ENCODE data around the gene S100A8. TPM values are rescaled to one million over a fixed set of nuclear protein-coding genes. Genes with fewer than 3 reads are reported as not detected.
A peak's percentile ranks its signal among the peaks of the same experiment; 100 is the strongest.

The S100A8 gene
- total RNA-seq, 1 donor from 2014 or later = not detected

- H3K9me3 Mint-ChIP-seq = no peaks in the 10 kb centered on the region
- no peak for TF ChIP-seq CTCF (IDR thresholded peaks at IDR 0.05; ENCODE audit: unreplicated experiment)
- no peak overlapping the region for H3K4me3 Mint-ChIP-seq
- peak in 1 of 2 experiments; percentile 14 for DNase-seq (ENCODE audit: low spot score in 2 of 2, unreplicated experiment in 2 of 2)
- no peaks in the 10 kb centered on the region for H3K27me3 Mint-ChIP-seq (ENCODE audit: low read depth)
- H3K36me3 Mint-ChIP-seq = no peaks in the 10 kb centered on the region
- H3K4me1 Mint-ChIP-seq = peaks cover 19% of the 10 kb centered on the region
- peak overlapping the region; percentile 14 for H3K27ac Mint-ChIP-seq
These were observed 28.6 kb downstream of the S100A8 start for GRCh38 chr1:153362187-153362775.

- Mint-ChIP-seq H3K9me3 (no peaks in the 10 kb centered on the region), H3K36me3 (no peaks in the 10 kb centered on the region), H3K27me3 (ENCODE audit: low read depth) (no peaks in the 10 kb centered on the region), H3K27ac (no peak overlapping the region), H3K4me1 (peaks cover 19% of the 10 kb centered on the region), H3K4me3 (no peak overlapping the region)
- TF ChIP-seq CTCF (IDR thresholded peaks at IDR 0.05; ENCODE audit: unreplicated experiment) = no peak
- no peak for DNase-seq (ENCODE audit: low spot score in 2 of 2, unreplicated experiment in 2 of 2)
These were observed 29.3 kb downstream of the S100A8 start for GRCh38 chr1:153361480-153362109.

GRCh38 chr1:153360592-153361479 is 30.0 kb downstream of the S100A8 start:
- no peak for TF ChIP-seq CTCF (IDR thresholded peaks at IDR 0.05; ENCODE audit: unreplicated experiment)
- Mint-ChIP-seq H3K4me1 (peaks cover 17% of the 10 kb centered on the region), H3K4me3 (no peak overlapping the region), H3K36me3 (no peaks in the 10 kb centered on the region), H3K27me3 (ENCODE audit: low read depth) (no peaks in the 10 kb centered on the region), H3K9me3 (no peaks in the 10 kb centered on the region), H3K27ac (no peak overlapping the region)
- no peak for DNase-seq (ENCODE audit: low spot score in 2 of 2, unreplicated experiment in 2 of 2)

- no peak overlapping the region for H3K27ac Mint-ChIP-seq
- no peaks in the 10 kb centered on the region for H3K36me3 Mint-ChIP-seq
- TF ChIP-seq CTCF (IDR thresholded peaks at IDR 0.05; ENCODE audit: unreplicated experiment) = no peak
- no peaks in the 10 kb centered on the region for H3K27me3 Mint-ChIP-seq (ENCODE audit: low read depth)
- peaks cover 10% of the 10 kb centered on the region for H3K4me1 Mint-ChIP-seq
- no peak for DNase-seq (ENCODE audit: low spot score in 2 of 2, unreplicated experiment in 2 of 2)
- H3K9me3 Mint-ChIP-seq = no peaks in the 10 kb centered on the region
- no peak overlapping the region for H3K4me3 Mint-ChIP-seq
These were observed 30.7 kb downstream of the S100A8 start for GRCh38 chr1:153360190-153360589.

- Mint-ChIP-seq H3K27me3 (ENCODE audit: low read depth) (no peaks in the 10 kb centered on the region), H3K4me3 (no peak overlapping the region), H3K4me1 (peaks cover under 1% of the 10 kb centered on the region), H3K27ac (no peak overlapping the region), H3K36me3 (no peaks in the 10 kb centered on the region), H3K9me3 (no peaks in the 10 kb centered on the region)
- DNase-seq (ENCODE audit: low spot score in 2 of 2, unreplicated experiment in 2 of 2) = no peak
- TF ChIP-seq CTCF (IDR thresholded peaks at IDR 0.05; ENCODE audit: unreplicated experiment) = no peak
These were observed 31.6 kb downstream of the S100A8 start for GRCh38 chr1:153359241-153359640.
